ENCODE measurements around the gene TBC1D7.

GRCh38 chr6:13339863-13340630 is 11.7 kb upstream of the TBC1D7 start:
- TF ChIP-seq CTCF (IDR thresholded peaks at IDR 0.05) (no peak), POLR2A (IDR thresholded peaks at IDR 0.05) (no peak), POLR2AphosphoS5 (IDR thresholded peaks at IDR 0.05) (no peak)

Measured in suprapubic skin (tissue), 4 donors.